Left ventricle myocardium inferior (tissue), 1 donor: ENCODE data around the gene LRP2. TPM values are rescaled to one million over a fixed set of nuclear protein-coding genes. Genes with fewer than 3 reads are reported as not detected.
"Not testable (repeated sequence)": the region's sequence is repeated elsewhere in the genome, so short reads cannot be mapped to it uniquely, and the experiment has no call there.

Experiments used
- DNase-seq: peaks from one replicate; pipeline ENCODE4 v3.0.0-alpha.2; 2020
- H3K27ac ChIP-seq: fragments of 200-600 bp; replicated peaks from 2 replicates; pipeline ENCODE4 v1.8.0; 2021
- H3K27me3 ChIP-seq: fragments of 200-600 bp; 2 replicates; pipeline ENCODE4 v1.8.0; 2021; ENCODE audit warnings: low read depth
- H3K36me3 ChIP-seq: fragments of 200-600 bp; 2 replicates; pipeline ENCODE4 v1.8.0; 2021
- H3K4me1 ChIP-seq: fragments of 200-600 bp; 2 replicates; pipeline ENCODE4 v1.8.0; 2021
- H3K4me3 ChIP-seq: fragments of 200-600 bp; 2 replicates; pipeline ENCODE4 v1.8.0; 2021; ENCODE audit warnings: mild to moderate bottlenecking, moderate library complexity
- H3K9me3 ChIP-seq: fragments of 200-600 bp; replicated peaks from 2 replicates; pipeline ENCODE4 v1.8.0; 2021
- intact Hi-C: fragments of 100-400 bp; cut with micrococcal nuclease; formaldehyde crosslinking; loops from one replicate; pipeline ENCODE4 v1.11.0; 2022
- total RNA-seq: library from RNA; stranded (reverse); fragmentation: NEBNext Ultra II Directional; extraction: Animal tissue kit (Norgen Biotek cat#: 25700); gene quantifications from one replicate; pipeline ENCODE4 v1.2.1, GENCODE V29; 2021
- TF ChIP-seq, protein P1 (sequence below): fragments of 200-600 bp; IDR thresholded peaks from 2 replicates; pipeline ENCODE4 v1.8.0; 2021; ENCODE audit warnings: antibody characterized with exemption, mild to moderate bottlenecking, borderline replicate concordance
- donor health status: DM: no; HTN: yes; CAD: no; lungs with severe emphysema.

Gene LRP2
- total RNA-seq, 1 donor from 2014 or later = 0.05 TPM

DNA sequence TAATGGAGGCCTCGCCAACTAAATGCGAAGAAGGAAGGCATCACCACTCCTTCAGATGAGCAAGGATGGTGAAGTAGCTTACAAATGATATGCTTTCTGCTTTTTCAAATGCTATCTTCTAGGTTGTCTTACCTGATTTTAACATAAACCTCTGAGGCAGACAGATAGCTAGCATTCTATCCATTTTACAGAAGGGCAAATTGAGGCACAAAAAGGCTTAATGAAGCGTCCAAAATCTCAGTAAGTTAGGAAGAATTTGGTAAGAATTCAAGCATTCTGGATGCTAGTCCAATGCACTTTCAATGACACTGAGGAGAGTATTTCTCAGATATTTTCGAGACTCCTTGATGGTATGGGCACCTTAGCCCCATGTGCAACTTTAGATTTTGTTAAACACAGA, 81.8 kb downstream of the LRP2 start:
- intact Hi-C loops = no loop called here
- Histone ChIP-seq H3K27me3 (no peaks in the 10 kb centered on the region), H3K9me3 (no peaks in the 10 kb centered on the region), H3K4me1 (no peaks in the 10 kb centered on the region), H3K36me3 (no peaks in the 10 kb centered on the region), H3K27ac (no peak overlapping the region), H3K4me3 (no peak overlapping the region)
- TF ChIP-seq, protein P1, sequence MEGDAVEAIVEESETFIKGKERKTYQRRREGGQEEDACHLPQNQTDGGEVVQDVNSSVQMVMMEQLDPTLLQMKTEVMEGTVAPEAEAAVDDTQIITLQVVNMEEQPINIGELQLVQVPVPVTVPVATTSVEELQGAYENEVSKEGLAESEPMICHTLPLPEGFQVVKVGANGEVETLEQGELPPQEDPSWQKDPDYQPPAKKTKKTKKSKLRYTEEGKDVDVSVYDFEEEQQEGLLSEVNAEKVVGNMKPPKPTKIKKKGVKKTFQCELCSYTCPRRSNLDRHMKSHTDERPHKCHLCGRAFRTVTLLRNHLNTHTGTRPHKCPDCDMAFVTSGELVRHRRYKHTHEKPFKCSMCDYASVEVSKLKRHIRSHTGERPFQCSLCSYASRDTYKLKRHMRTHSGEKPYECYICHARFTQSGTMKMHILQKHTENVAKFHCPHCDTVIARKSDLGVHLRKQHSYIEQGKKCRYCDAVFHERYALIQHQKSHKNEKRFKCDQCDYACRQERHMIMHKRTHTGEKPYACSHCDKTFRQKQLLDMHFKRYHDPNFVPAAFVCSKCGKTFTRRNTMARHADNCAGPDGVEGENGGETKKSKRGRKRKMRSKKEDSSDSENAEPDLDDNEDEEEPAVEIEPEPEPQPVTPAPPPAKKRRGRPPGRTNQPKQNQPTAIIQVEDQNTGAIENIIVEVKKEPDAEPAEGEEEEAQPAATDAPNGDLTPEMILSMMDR = no peak
- DNase-seq = no peak

DNA sequence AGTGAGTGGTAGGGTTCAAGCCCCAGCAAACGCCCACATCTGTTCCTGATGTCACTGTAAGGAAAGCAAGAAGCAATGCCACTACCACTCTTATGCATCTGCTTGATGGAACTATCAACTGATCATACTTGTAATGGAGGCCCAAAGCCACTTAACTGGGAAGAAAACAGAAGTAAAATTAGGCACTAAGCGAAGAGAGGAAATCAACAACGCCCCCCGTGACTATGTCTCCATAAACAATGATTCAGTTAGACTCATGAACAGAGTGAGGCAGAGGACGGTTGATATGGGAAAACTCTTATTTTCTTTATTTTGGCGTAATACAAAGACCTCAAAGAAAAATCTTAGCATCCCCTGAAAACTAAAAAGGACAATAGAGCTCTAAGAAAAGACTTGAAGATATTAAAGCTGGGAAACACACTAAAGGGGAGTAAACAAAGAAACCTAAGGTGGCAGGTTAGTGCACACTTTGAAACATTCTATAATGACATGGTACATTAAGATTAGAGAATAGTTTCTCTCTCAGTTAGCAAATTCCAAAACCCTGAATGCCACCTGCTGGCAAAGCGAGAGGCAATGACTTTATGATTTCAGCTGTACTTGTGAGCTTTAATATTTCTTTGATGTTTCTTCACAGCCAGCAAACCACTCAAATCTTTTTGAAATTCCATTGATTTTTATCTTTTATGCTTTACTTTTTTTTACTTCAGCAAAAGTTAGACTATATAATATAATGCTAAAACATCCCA, 86.5 kb downstream of the LRP2 start:
- H3K4me1 ChIP-seq = no peaks in the 10 kb centered on the region
- no peaks in the 10 kb centered on the region for H3K36me3 ChIP-seq
- no peaks in the 10 kb centered on the region for H3K27me3 ChIP-seq
- no peak overlapping the region for H3K27ac ChIP-seq
- DNase-seq = no peak
- TF ChIP-seq, protein P1 = peak; percentile 46
- intact Hi-C loops = no loop called here
- H3K4me3 ChIP-seq = no peak overlapping the region
- H3K9me3 ChIP-seq = no peaks in the 10 kb centered on the region

DNA sequence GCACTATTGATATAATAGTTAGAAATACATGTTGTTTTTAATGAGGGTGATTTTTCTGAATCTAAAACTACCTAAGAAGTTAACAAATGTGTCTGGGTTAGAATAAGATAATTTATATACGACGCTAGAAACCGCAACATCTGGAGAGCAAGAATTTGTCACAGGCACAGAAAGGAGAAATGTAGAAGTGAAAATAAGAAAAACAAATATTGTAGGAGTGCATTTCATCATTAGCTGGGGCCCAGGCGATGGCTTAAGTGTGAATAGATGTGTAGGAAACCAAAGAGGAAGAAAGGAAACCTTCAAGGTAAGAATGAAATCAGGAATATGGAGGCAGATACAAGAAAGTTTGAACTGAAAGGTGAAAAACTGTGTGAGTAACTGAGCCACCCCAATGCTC, 90.3 kb downstream of the LRP2 start:
- H3K36me3 ChIP-seq = no peaks in the 10 kb centered on the region
- H3K4me3 ChIP-seq = no peak overlapping the region
- H3K4me1 ChIP-seq = no peaks in the 10 kb centered on the region
- TF ChIP-seq, protein P1 = no peak
- intact Hi-C loops = no loop called here
- H3K27me3 ChIP-seq = no peaks in the 10 kb centered on the region
- H3K27ac ChIP-seq = no peak overlapping the region
- no peaks in the 10 kb centered on the region for H3K9me3 ChIP-seq
- DNase-seq = no peak

DNA sequence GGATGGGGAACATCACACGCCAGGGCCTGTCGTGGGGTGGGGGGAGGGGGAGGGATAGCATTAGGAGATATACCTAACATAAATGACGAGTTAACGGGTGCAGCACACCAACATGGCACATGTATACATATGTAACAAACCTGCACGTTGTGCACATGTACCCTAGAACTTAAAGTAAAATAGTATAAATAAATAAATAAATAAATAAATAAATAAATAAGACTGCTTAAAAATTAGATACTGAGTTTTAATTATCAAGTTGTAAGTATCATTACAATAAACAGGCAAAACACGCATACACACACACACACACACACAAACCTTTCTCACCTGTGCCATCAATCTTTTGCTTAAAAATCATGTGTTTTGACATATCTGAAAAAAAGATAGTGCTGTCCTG, 91.8 kb downstream of the LRP2 start:
- H3K4me1 ChIP-seq, intact Hi-C loops, H3K36me3 ChIP-seq, H3K27ac ChIP-seq, DNase-seq, H3K4me3 ChIP-seq, H3K27me3 ChIP-seq, H3K9me3 ChIP-seq: not testable (repeated sequence)

DNA sequence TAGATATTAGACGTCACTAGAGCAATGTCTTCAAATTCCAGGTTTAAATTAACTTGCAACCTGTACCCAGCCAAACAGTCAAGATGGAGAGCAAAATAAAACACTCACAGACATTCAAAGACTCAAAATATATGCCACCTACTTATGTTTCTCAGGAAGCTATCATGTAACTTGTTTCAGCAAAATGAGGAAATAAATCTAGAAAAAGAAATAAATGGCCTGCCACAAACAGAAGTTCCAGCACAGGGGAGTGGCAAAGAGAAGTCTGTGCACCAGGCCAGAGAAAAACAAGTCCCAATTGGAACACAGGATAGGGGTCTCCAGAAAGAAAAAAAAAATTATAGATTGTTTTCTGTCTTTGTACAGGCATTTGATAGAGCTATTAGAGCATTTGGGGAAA, 96.7 kb downstream of the LRP2 start:
- intact Hi-C loops = no loop called here
- Histone ChIP-seq H3K27ac (no peak overlapping the region), H3K4me1 (no peaks in the 10 kb centered on the region), H3K4me3 (no peak overlapping the region), H3K36me3 (no peaks in the 10 kb centered on the region), H3K9me3 (no peaks in the 10 kb centered on the region), H3K27me3 (peaks cover 4% of the 10 kb centered on the region)
- DNase-seq = no peak
- TF ChIP-seq, protein P1 = no peak

DNA sequence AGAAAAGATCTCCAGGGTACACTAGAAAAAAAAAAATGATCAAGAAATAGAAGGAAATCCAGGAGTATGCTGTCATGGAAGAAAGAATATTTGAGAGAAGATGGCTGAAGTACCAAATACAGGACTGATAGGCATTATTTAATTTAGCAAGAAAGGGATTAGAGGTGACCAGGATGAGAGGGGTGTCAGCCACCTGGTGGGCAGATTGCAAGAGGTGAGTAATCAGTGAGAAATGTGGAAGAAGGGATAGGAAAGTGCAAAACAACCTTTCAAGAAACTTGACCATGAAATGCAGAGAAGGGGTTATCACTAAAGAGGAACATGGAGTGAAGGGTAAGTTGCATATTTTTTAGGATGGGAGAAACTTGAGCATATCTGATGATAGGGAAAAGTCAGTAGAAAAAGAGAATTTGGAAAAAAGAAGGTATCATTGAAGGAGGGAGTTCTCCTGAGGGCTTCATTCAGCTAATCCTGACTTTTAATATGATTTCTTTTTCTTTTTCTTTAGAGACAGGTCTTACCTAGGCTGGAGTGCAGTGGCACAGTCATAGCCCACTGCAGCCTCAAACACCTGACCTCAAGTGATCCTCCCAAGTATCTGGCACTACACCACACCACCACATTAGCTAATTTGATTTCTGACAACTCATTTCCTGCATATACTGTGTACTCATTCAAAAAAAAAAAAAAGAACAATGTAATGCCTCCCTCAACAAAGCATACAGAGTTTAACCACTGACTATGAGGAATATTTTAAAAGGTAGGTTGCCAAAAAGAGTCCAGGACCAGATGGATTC, 101.3 kb downstream of the LRP2 start:
- H3K4me1 ChIP-seq = no peaks in the 10 kb centered on the region
- DNase-seq = no peak
- no peak overlapping the region for H3K27ac ChIP-seq
- no peaks in the 10 kb centered on the region for H3K36me3 ChIP-seq
- TF ChIP-seq, protein P1 = no peak
- no peaks in the 10 kb centered on the region for H3K9me3 ChIP-seq
- H3K4me3 ChIP-seq = no peak overlapping the region
- H3K27me3 ChIP-seq = peaks cover 32% of the 10 kb centered on the region
- intact Hi-C loops = no loop called here
